GM23338 (cell line): Measurements from ENCODE around the gene RXFP4.

ENCODE experiments used
- CREB1 ChIP-seq: fragments of 250-450 bp; sonication (Bioruptor Pico); IDR thresholded peaks from 2 replicates; pipeline ENCODE4 v1.5.0; 2020; ENCODE audit warnings: low read depth, mild to moderate bottlenecking, moderate library complexity
- POLR2AphosphoS5 ChIP-seq: IDR thresholded peaks from 2 replicates; pipeline ENCODE4 v1.6.1; 2016; ENCODE audit warnings: antibody characterized with exemption, low read depth

DNA sequence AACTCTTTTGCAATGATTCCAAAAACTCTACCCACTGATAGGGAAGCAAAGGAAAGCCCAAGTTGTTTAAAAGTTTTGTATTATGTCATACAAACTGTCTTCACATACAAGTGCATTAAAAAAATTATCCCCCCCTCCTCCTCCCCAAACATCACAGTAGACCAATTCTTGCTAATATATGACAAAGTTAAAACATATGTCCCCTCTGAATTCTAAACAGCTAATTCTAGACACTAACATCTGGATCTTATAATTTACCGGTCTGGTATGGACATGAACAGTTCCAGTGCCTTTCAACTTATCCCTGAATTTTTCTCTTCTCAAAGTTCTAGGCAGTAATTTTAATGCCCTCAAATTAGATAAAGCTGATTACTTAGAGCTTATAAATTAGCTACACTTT, 43.7 kb upstream of the RXFP4 start:
- no peak for TF ChIP-seq POLR2AphosphoS5
- no peak for TF ChIP-seq CREB1 (CRISPR knock-in tag)
